GM12874 (cell line): Measurements from ENCODE around the gene BMP8A.

Source experiments
- TF ChIP-seq, protein P1 (sequence below): IDR thresholded peaks from 2 replicates; pipeline ENCODE4 v1.5.1; 2011; ENCODE audit warnings: low read depth, mild to moderate bottlenecking, control low read depth, low read length, moderate library complexity; ENCODE audit not compliant: insufficient read depth

Gene BMP8A

GRCh38 chr1:39524171-39524570, 32.7 kb downstream of the BMP8A start:
- TF ChIP-seq, protein P1, sequence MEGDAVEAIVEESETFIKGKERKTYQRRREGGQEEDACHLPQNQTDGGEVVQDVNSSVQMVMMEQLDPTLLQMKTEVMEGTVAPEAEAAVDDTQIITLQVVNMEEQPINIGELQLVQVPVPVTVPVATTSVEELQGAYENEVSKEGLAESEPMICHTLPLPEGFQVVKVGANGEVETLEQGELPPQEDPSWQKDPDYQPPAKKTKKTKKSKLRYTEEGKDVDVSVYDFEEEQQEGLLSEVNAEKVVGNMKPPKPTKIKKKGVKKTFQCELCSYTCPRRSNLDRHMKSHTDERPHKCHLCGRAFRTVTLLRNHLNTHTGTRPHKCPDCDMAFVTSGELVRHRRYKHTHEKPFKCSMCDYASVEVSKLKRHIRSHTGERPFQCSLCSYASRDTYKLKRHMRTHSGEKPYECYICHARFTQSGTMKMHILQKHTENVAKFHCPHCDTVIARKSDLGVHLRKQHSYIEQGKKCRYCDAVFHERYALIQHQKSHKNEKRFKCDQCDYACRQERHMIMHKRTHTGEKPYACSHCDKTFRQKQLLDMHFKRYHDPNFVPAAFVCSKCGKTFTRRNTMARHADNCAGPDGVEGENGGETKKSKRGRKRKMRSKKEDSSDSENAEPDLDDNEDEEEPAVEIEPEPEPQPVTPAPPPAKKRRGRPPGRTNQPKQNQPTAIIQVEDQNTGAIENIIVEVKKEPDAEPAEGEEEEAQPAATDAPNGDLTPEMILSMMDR: no peak

- TF ChIP-seq, protein P1: no peak
Measured at GRCh38 chr1:39524591-39525365, 33.3 kb downstream of the BMP8A start.

- TF ChIP-seq, protein P1: no peak
Measured at GRCh38 chr1:39525366-39526165, 34.1 kb downstream of the BMP8A start.

DNA sequence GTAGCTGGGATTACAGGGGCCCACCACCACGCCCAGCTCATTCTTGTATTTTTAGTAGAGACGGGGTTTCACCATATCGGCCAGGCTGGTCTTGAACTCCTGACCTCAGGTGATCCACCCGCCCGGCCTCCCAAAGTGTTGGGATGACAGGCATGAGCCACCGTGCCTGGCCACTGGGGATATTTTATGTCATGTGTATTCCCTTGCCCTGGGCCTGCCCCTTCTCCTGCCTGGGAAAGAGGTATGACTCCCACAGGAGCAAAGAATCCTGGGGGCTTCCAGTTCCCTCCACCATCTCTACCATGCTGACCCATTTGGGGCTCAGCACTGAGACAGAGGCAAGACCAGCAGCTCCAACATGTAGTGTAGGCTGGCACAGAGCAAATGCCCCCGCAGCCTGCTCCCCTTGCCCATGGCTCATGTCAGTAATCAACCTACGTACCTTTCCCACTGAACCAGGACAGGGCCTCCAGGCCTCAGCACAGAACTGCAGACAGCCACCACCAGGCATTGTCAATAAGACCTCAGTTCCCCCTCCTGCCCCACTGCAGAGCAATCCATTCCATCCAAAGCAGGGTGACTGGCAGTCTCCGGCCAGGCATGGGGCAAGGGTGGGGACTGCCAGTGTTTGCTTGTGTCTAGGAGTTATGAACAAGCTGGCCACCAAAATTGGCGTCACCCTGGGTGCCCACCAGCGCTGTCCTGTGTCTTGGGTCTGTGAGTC, 35.2 kb downstream of the BMP8A start:
- TF ChIP-seq, protein P1: no peak

- TF ChIP-seq, protein P1: no peak
Measured at GRCh38 chr1:39528082-39528481, 36.6 kb downstream of the BMP8A start.

GRCh38 chr1:39529901-39530535, 38.6 kb downstream of the BMP8A start:
- TF ChIP-seq, protein P1: no peak
